GM18861 (cell line): ENCODE results near the gene PRG2.

Source experiments
- ATAC-seq: cut with Tn5 transposase; IDR thresholded peaks from one replicate; pipeline ENCODE4 v1.9.1; 2021; ENCODE audit not compliant: unreplicated experiment

PRG2 gene

GRCh38 chr11:57390535-57390934, at the start of gene PRG2:
TSS of gene PRG2 (minus strand) at chr11:57390650. CDS start at chr11:57389944, 706 bp downstream.
- ATAC-seq: no peak

DNA sequence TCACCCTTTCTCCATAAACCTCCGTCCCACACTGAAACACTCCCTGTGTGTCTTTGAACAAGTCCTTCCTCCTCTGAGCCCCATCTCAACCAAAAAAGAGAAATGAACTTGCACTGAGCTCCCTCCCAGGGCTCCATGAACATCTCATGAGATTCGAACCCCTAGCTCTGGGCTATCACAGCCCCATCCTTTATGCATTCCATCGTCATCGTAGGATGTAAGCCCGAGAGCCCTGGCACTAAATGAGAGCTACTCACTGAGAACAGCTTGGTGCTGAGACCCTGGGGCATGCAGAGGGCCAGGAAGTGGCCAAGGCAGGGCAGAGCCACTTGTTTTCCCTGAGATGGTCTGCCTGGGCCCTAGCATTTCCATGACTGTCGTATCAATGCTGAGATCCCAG, 49.3 kb upstream of the PRG2 start:
- ATAC-seq: no peak

DNA sequence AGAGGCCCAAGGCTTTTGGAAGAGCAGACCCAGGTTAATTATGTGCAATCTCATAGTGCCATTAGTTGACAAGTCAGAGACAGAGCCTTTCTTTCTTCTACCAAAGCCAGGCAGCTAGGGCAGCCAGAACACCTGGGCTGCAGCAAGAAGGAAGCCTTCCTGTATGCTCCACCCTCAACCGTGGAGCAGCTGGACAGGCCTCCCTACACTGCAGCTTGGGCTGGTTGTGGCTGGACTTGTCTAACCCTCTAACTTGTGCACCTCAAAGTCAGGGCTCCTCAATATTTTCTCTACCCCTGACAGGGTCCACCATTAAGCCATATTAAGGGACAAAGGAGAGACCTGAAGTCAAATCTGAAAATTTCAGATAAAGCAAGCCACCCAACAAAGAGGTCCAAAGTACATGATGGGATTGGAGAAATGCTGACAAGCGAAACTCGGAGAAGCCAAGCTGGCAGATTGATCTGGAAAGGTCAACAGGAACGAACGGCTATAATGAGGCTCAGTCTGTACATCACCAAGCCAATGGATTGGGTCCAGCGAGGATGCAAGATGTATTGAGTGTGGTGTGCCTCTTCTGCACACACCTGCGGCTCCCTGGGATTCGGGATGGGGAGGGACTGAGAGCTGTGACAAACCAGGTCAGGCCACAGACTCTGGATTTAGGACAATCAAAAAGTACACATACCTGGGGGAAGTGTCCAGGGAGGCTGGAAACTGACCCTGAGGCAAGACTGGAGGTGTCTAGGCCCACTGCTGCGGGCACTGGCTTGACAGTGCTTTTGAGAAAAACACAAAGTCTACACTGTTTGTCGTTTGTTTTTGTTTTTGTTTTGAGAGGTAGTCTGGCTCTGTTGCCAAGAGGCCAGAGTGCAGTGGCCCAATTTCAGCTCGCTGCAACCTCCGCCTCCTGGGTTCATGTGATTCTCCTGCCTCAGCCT, 48.2 kb upstream of the PRG2 start:
- ATAC-seq: no peak

GRCh38 chr11:57436031-57436430, 45.6 kb upstream of the PRG2 start:
- ATAC-seq: no peak

GRCh38 chr11:57434640-57435546, 44.4 kb upstream of the PRG2 start:
- ATAC-seq: no peak

DNA sequence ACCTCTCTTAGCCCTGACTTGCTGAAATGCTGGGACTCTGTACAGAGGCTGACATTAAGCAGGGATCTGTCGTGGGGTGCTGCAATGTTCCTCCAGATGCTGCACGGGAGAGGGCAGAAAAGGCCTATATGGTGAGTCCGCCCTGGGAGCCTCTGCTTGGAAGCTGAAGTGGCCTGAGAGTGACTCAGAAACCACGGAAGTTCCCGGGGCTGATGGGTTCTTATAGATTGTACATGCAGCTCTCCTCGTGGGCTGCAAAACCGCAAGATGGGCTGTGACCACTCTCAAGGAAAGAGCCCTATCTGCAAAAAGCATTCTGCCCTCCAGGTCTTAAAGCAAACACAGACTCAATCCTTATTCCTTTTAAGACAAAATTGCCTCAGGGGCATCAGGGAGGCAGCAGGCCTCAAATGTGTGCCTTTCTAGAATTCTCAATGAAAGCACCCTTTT, 42.3 kb upstream of the PRG2 start:
- no peak for ATAC-seq

GRCh38 chr11:57432149-57432561, 41.7 kb upstream of the PRG2 start:
- ATAC-seq: no peak

- no peak for ATAC-seq
Observed at GRCh38 chr11:57430952-57431351, 40.5 kb upstream of the PRG2 start.

GRCh38 chr11:57429946-57430345, 39.5 kb upstream of the PRG2 start:
- no peak for ATAC-seq

DNA sequence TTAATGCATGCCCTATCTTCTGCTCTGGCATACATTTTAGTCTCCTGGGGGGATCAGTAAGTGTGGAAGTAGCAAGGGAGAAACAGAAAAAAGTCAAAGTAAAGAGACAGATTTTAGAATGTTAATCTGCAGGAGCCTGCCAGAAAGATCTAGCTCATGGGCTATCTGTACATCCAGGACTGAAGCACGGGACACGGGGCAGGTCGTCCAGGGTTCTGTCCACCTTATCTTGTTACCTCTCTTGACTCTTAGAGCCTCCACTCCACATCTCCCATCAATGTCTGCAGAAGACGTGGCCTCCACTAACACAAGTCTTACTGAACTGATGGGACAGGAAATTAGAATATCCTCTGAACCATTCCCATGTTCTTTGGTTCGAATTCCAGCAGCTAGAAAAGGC, 38.2 kb upstream of the PRG2 start:
- ATAC-seq: no peak

DNA sequence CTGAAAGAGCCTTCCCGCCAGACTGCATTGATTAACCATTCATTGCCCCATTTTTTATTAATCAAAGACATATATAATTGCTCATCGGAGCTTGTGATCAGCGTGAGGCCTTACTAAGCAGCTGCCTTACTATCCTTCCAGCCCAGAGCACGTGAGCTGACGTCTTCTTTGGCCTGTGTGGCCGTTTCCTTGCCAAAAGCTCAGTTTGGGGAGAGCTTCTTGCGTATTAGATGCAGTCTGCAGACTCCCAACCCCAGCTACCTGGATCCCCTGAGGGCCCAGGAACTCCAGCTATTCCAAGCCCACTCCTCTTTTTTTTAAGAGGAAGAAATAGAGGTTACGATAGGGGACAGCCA, 37.3 kb upstream of the PRG2 start:
- ATAC-seq: no peak

- peak; percentile 44 for ATAC-seq
Observed at GRCh38 chr11:57426929-57427726, 36.7 kb upstream of the PRG2 start, which contains the start of gene SLC43A3. TSS of gene SLC43A3 (minus strand) at chr11:57427121. CDS start at chr11:57426172, 949 bp downstream.

- no peak for ATAC-seq
Observed at GRCh38 chr11:57426439-57426928, 36.0 kb upstream of the PRG2 start.

DNA sequence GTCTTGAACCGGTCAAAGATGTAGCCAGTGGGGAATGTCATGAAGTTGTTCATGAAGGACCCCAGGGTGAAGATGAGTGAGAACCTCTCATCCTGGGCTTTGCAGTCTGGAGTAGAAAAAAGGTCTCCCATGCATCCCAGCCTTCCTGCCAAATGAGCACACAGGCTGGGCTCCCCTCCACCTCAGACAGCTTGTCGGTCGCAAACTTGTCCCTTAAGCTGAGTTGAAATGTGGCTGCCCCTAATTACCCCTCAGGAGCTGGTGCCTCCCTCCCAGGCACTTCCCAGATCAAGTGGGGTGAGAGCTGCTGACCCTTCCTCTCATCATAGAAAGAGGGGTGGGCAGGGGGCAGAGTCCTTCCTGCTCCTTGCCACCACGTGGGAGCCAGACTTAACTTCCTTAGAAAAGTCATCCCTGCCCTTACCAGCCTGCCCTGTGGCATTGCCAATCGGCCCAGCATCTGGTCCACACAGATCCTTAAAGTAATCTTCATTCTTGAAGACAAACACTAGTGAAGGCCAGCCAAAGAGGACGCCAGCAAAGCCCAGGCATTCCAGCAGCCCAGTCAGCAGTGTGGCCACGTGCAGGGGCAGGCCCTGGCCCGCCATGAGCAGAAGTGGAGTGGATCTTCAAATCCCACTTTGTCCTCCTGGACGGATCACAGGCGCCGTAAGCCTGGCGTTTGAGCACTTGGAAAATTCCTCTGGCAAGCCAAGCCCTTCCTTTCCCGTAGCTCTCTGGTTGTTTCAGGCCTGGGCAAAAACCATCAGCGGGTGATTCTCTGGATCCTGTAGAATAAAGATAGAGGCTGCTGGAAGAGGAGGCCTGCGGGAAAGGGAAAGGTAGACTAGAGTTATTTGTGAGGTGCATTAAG, 35.4 kb upstream of the PRG2 start:
- no peak for ATAC-seq

- ATAC-seq: peak; percentile 94
Observed at GRCh38 chr11:57424792-57425564, 34.5 kb upstream of the PRG2 start.

- no peak for ATAC-seq
Observed at GRCh38 chr11:57424137-57424791, 33.8 kb upstream of the PRG2 start.

DNA sequence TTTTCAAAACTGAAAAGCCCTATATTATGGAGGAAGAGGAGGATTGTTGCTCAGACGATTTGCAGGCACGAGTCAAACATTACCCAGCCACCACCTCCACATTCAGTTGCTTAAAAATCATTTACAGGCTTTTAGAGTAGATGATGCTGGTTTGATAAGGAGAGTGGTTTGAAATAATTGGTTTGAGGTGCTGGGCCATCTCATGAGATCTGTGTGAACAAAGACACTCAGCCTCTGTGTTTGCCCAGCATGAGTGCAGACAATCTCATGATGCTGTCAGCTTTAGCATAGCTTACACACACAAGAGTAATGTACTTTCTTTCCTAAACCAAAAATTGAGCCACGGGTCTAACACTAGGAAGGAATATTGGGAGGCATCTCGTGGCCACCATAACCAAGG, 32.2 kb upstream of the PRG2 start:
- no peak for ATAC-seq

- ATAC-seq: no peak
Observed at GRCh38 chr11:57421805-57422204, 31.4 kb upstream of the PRG2 start.
